GM18873 (cell line): ENCODE results near the gene HPD.

Source experiments
- ATAC-seq: cut with Tn5 transposase; IDR thresholded peaks from one replicate; pipeline ENCODE4 v1.9.1; 2021; ENCODE audit warnings: mild to moderate bottlenecking, moderate library complexity, moderate number of reproducible peaks; ENCODE audit not compliant: unreplicated experiment, low FRiP score

Gene HPD

DNA sequence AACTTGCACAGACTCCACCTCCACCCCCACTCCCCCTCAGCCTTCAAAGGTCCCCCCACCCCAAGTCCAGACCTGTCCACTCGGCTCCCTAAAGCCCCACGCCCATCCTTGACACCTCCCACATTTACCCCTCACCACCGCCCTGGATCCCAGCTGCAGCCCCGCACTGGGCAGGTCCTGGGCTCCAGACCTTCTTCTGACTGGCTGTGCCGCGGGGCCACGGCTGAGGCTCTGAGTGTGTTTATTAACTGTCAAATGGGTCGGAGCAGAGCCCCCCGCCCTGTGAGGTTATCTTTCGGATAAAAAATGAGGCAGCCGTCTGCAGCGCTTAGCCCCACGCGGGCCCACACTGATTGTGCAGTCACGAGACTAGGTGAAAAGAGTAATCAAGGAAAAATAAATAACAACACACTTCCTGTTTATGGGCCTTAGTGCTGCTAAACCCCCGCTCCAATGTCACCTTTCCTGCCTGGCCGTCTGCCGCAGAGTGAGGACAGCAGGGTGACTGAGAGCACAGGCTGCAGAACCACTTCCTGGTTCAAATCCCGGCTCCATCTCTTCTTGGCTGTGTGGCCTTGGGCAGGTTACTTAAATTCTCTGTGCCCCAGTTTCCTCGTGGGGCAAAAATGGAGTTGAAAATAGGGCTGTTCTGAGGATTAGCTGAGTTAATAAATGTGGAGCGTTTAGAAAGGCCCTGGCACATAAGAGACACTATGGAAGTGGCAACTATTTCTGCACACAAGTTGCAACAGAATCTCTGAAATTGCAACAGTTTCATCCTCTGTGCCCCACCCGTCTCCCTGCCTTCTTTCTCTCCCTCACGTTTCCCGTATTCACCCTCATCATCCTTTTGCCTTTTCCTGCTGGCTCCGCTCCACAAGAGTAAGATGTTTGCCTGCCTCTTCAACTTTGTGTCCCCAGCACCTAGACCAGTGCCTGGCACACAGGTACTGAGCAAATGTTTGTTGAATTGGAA lies 45.5 kb downstream of the HPD start:
- ATAC-seq = no peak

DNA sequence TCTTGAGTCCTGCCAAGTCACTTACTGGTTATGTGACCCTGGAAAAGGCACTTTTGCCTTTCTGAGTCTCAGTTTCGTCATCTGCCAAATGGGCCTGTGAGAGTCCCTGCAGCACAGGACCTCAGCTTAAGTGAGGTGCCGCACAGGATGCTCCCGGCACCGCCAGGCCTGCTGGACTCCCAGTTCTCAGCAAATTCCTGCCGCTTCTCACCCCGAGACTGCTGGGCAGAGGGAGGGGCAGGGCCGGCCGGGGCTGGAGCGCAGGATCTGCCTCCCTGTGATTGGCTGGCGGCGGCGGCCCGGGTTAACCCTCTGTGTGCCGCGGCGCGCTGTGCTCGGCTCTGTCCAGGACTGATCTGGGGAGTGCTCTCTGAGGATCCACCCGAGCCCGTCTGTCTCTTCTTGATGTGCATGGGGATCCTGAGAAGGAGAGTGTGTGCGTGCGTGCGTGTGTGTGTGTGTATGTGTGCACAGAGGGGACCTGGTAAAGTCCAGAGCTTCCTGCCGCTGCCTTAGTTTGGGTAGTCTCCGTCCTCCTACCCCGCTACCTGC lies 46.3 kb downstream of the HPD start:
- ATAC-seq = no peak

DNA sequence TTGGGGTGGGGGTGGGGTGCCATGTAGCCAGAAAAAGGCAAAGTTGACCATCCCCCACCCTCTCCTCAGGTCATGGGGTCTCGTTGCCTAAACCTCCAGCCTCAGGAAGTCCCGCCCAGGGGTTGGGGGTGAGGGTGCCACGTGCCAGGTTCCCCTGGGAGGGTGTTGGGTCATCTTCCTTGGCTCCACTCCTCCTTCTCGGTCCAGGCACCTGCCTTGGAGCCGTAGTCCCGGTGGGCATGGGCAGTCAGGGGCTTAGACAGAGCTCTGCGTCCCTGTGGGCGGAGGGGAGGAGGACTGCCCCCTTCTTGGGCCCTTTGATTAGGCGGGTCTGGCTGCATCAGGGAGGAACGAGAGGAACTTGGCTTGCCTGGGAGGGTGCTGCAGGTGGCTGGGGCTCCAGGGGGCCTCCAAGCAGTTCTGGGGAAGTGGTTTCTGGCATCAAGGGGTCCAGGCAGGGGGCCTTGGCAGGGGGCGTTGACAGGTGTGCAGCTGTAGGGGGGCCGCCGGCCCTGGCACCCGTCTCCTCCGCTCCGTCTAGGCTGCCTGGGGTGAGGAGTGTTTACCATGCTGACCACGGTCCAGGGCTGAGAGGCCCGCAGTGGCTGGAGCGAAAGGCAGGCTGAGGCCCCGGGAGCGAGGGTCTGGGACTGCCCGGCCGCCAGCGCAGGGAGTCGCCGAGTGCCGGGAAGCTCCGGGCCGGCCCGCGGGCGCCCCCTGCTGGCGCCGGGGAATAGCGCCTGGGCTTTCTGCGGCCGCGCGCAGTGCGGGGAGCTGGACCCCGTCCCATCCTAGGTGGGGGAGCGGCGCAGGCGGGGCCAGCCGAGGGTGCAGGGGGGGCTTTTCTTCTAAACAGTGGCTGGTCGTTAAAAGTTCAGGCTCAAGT lies 47.0 kb downstream of the HPD start:
- ATAC-seq = no peak

DNA sequence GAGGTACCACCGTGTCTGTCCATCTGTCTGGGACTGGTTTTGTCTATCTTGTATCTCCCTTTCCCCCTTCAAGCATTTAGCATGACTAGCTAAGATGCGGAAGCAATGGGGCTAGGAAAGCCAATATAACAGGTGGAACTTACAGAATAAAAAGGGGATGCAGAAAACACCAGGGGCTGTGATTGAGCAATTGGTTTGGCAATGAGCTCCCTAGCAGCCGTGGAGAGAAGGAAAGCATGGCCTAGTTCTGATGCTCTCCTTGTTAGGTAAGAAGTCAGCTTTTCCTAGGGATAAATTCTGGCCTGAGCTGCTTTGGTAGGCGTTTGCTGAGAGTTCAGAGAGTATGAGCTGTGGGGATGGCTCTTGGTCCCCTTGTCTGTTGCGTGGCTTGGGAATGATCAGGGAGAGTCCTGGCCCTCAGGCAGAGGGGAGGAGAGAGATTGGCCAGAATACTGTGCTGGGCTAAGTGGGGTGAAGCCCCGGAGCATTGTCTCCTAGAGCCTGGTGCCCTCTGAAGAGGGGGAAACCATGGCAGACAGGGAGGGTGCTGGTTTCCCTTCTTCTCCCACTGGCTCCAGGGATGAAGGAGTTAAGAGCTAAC lies 47.7 kb downstream of the HPD start:
- ATAC-seq = no peak

DNA sequence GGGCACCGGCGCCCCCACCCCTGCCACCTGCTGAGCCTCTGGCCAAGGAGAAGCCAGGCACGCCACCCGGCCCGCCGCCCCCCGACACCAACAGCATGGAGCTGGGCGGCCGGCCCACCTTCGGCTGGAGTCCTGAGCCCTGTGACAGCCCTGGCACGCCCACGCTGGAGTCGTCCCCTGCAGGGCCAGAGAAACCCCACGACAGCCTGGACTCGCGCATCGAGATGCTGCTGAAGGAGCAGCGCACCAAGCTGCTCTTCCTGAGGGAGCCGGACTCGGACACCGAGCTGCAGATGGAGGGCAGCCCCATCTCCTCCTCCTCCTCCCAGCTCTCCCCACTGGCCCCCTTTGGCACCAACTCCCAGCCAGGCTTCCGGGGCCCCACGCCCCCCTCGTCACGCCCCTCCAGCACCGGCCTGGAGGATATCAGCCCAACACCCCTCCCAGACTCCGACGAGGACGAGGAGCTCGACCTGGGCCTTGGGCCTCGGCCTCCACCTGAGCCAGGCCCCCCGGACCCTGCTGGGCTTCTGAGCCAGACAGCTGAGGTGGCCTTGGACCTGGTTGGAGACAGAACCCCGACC lies 48.3 kb downstream of the HPD start:
- ATAC-seq = no peak

GRCh38 chr12:121809712-121810116 lies 48.9 kb downstream of the HPD start:
- no peak for ATAC-seq

DNA sequence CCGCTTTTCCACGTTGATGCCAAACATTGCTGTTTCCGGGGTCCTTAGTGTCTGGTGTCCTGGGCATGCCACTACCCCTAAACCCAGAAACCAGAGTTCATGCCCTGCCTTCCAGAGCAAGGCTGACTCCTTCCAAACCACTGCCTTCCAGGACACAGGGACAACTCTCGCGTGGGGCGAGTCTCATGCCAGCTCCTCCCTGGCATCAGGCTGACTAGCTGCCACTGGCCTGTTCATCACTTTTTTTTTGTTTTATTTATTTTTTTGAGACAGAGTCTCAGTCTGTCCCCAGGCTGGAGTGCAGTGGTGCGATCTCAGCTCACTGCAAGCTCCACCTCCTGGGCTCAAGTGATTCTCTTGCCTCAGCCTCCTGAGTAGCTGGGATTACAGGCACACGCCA lies 50.0 kb downstream of the HPD start:
- ATAC-seq = no peak

- ATAC-seq = no peak
Measured at GRCh38 chr12:121807642-121808347, 50.9 kb downstream of the HPD start.

GRCh38 chr12:121806546-121807423 lies 51.9 kb downstream of the HPD start:
- ATAC-seq = no peak

- no peak for ATAC-seq
Measured at GRCh38 chr12:121806009-121806545, 52.6 kb downstream of the HPD start.

DNA sequence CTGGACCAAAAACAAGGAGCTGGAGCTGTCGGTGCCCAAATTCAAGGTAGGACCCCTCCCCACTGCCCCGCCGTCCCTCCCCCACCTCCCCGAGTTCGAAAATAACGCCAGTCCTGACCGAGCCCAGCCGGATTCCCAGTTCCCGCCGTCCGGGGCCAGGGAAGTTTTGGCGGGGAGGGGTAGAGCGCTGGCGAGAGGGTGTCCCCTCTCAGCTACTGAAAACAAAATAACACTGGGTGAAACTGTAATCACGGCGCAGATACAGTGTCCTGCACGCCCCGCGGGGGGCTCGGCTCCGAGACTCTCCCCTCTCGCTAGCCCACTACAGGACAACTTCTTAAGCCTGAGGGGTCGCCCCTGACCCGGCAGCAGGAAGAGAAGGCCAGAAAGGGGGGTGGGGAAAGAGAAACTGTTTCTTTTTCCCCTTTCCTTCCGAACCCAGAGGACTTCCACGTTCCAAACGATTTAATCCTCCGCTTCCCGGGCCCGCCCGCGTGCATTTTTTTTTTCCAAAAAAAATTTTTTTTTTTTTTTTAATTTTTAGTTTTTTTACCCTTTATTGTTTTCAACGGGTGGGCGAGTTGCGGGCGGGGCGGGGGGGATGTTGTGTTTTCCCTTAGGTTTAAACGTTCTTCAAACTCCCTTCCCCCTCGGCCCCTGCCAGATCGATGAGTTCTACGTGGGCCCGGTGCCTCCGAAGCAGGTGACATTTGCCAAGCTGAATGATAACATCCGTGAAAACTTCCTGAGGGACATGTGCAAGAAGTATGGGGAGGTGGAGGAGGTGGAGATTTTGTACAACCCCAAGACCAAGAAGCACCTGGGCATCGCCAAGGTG lies 53.3 kb downstream of the HPD start:
- no peak for ATAC-seq

- no peak for ATAC-seq
Measured at GRCh38 chr12:121804417-121805111, 54.1 kb downstream of the HPD start.

DNA sequence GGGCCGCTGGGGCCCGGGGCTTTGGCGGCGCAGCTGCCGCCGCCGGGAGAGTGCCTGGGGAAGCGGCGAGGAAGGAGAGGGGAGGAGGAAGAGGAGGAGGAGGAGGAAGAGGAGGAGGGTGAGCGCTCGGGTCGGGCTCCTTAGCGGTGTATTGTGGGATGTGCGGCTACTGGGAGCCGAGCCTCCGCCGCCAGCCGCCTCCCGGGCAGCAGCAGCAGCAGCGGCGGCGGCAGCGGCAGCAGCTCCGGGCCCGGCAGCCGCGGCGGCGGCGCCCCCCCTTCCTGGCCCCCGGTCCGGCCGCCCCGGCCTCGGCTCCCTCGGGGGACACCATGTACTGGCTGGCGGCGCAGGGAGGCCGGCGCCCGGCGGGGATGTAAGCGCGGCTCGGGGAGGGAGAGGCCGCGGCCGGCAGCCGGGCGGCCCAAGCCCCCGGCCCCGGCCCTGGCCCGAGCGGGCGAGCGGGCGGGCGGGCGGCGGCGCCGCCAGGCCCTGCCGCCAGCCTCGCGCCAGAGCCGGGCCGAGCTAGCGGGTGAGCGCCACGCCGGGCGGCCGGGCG lies 54.7 kb downstream of the HPD start, which contains the start of gene SETD1B:
Gene SETD1B, plus strand, starts transcription at position 149 of the 556 bp plus-strand sequence. CDS start 729 bp downstream, outside the sequence.
- no peak for ATAC-seq

DNA sequence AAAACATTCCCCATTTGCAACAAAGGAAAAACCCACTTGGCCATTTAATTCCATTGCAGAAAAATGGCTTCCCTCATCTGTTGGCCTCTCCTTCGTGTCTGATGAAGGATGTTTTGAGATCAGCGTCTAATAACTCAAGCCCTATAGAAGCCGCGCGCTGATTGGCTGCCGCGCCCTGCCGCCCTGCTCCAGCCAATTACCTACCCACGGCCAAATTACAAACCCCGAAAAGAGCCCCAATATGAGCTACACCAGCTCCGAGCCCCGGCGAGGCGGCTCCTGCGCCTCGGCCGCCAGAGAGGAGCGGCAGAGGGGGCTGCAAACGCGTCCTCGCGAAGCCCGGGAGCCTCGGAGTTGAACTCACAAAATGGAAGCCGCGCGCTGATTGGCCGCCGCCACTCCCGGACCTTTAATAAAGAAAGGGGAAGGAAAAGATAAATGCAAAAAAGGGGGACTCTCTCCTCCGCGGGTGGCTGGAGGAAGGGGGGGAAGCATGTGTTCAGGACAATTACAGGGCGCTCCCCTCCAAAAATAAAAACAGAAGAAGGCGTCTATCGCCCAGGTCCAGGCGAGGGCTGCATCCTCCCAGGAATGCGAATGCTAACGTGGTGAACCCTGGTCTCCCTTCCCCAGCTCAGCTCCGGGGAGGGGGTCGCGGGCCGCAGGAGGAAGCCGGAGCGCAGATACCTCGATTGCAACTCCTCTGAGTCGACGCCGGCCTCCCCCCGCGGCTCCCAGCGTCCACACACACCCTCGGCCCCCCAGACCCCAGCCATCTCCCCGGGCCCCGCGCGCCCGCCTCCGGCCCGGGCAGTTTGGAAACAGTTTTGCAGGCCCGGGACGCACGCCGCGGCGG lies 55.6 kb downstream of the HPD start:
- peak; percentile 44 for ATAC-seq

GRCh38 chr12:121802485-121802842 lies 56.2 kb downstream of the HPD start:
- no peak for ATAC-seq
